A204.1 (cell line): ENCODE data around the gene ADAM12.

Experiments
- FAIRE-seq: peaks from 2 replicates; lab custom pipeline; 2012; peaks lifted over from hg19 to GRCh38; lab: Jason Lieb, UNC

ADAM12 gene

GRCh38 chr10:126137562-126138221 lies 250.6 kb downstream of the ADAM12 start:
- no peak for FAIRE-seq

GRCh38 chr10:126135941-126136595 lies 252.2 kb downstream of the ADAM12 start:
- FAIRE-seq: no peak

GRCh38 chr10:126135177-126135576 lies 253.1 kb downstream of the ADAM12 start:
- FAIRE-seq: no peak

GRCh38 chr10:126133906-126134656 lies 254.2 kb downstream of the ADAM12 start:
- no peak for FAIRE-seq

GRCh38 chr10:126133082-126133620 lies 255.1 kb downstream of the ADAM12 start:
- no peak for FAIRE-seq

- no peak for FAIRE-seq
These were observed 256.9 kb downstream of the ADAM12 start for GRCh38 chr10:126131341-126131740.

GRCh38 chr10:126130271-126130710 lies 258.0 kb downstream of the ADAM12 start:
- FAIRE-seq: no peak

GRCh38 chr10:126129026-126129425 lies 259.3 kb downstream of the ADAM12 start:
- FAIRE-seq: no peak

- FAIRE-seq: no peak
These were observed 259.7 kb downstream of the ADAM12 start for GRCh38 chr10:126128581-126128980.

GRCh38 chr10:126127481-126128029 lies 260.7 kb downstream of the ADAM12 start:
- no peak for FAIRE-seq

GRCh38 chr10:126126866-126127265 lies 261.4 kb downstream of the ADAM12 start:
- FAIRE-seq: no peak

GRCh38 chr10:126126023-126126422 lies 262.3 kb downstream of the ADAM12 start:
- FAIRE-seq: no peak

- FAIRE-seq: no peak
These were observed 263.5 kb downstream of the ADAM12 start for GRCh38 chr10:126124668-126125349.

GRCh38 chr10:126124046-126124445 lies 264.2 kb downstream of the ADAM12 start:
- no peak for FAIRE-seq

- FAIRE-seq: no peak
These were observed 264.8 kb downstream of the ADAM12 start for GRCh38 chr10:126123466-126123865.

- no peak for FAIRE-seq
These were observed 265.4 kb downstream of the ADAM12 start for GRCh38 chr10:126122881-126123280.

- FAIRE-seq: no peak
These were observed 268.7 kb downstream of the ADAM12 start for GRCh38 chr10:126119599-126119998.

GRCh38 chr10:126118476-126118875 lies 269.8 kb downstream of the ADAM12 start:
- no peak for FAIRE-seq

- FAIRE-seq: no peak
These were observed 271.1 kb downstream of the ADAM12 start for GRCh38 chr10:126117196-126117595.

- no peak for FAIRE-seq
These were observed 272.4 kb downstream of the ADAM12 start for GRCh38 chr10:126115886-126116285.

- no peak for FAIRE-seq
These were observed 273.3 kb downstream of the ADAM12 start for GRCh38 chr10:126114884-126115555.
